LNCaP clone FGC (cell line): Measurements from ENCODE around the gene TPD52L2.

Source experiments
- DNase-seq: peaks from one replicate; pipeline ENCODE4 v3.0.0-alpha.2; 2011; ENCODE audit warnings: low read depth
- H3K4me3 ChIP-seq: 2 replicates; pipeline ENCODE4 v1.5.1; 2011; ENCODE audit warnings: mild to moderate bottlenecking, low read depth, low read length, control low read depth
- CTCF ChIP-seq: IDR thresholded peaks from 2 replicates; pipeline ENCODE4 v1.5.1; 2012; ENCODE audit warnings: mild to moderate bottlenecking; ENCODE audit not compliant: control insufficient read depth, insufficient read depth; ENCODE audit errors: extremely low read depth

Gene TPD52L2

DNA sequence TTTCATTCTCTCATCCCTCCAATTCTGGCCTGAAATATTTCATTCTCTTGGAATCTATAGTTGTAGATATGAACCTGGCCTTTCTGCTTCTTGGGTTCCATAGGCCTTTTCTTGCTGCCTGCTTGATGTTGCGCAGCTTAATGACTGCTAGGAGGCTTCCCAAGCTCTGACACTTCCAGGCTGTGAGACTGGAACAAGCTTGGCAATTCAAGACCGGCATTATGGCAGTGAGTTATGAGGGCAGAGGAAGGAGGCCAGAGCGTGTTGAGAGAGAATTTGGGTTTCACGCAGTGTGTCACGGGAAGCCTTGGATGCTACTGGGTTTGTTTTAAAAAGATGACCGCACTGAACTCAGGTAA lies 28.9 kb downstream of the TPD52L2 start:
- no peak for DNase-seq
- peak overlapping the region; percentile 64 for H3K4me3 ChIP-seq
- TF ChIP-seq CTCF = no peak

DNA sequence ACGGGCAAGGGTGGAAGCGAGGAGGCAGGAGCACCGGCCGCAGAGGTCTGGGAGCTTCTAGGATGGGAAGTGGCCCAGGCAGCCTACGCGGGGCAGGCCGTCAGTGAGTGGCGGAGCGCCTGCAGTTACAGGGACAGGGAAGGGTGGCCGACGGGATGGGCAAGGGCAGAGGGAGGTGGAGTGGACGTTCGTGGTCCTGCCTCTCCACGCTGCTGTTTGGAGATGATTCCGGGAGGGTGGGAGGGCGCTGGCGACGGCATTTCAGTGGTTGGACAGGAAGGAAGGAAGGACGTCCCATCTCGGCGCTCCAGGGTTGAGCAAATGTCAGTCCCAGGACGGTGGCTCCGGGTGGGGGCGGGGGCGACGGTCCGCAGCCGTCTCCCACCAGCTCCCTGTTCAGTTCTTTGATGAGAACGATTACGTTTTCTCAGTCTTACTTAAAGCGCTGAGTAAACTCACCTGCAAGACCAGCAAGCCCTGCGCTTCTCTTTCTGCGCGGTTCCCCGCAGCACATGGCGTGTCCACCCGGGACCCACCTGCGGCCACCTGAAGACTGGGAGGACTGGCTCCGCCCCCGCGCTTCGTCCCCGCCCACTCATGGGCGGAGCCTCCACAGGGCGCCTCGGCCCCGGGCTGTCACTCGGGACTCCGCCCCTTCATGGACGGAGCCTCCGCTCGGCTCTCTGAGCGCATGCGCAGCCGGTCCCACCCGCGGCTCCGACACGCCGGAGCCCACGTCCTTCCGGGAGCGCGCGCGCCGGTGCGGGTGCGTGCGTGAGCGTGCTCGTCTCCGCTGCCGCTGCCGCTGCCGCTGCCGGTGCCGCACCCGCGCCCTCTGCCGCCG lies 29.5 kb downstream of the TPD52L2 start, which contains the start of gene DNAJC5:
Gene DNAJC5 (plus strand): TSS at position 769 of the 844 bp plus-strand sequence. CDS start 33,220 bp downstream, outside the sequence.
- DNase-seq = peak; percentile 81
- TF ChIP-seq CTCF = 0 out of 2 replicates have a peak, but pooled peaks have one; percentile 10
- H3K4me3 ChIP-seq = peak within 1 kb of the TSS; percentile 64

DNA sequence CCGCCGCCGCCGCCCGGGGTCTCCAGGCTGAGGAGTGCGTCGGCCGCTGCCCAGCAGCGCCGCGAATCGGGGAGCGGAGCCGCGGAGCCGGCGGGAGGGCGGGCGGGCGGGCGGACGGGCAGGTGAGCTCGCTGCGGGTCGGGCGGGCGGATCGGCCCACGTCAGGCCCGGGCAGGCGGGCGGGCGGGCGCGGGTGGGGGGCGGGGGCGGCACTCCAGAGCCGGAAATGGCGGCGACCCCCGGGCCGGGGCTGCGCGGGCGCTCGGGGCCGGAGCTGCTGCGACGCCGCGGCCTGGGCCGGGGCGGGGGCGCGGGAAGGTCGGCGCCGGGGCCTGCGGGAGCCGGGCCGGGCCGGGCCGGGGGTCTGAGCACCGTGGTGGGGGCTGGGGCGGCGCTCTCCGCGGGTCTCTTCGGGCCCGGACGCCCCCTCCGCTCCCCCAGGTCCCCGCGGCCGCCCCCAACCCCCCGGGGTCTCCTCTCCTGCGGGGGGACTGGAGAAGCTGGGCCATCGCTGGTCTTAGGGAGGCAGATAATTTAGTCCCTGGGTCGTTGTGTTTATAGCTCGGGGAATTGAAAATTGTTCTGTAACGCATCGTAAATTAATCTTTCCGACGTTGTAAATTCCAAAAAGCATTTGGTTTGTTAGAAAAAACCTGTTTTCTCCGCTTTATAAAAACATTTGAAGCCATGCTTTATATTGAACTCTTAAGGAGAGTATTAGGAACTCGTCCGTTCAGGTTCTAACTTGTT lies 30.3 kb downstream of the TPD52L2 start:
- TF ChIP-seq CTCF = no peak
- H3K4me3 ChIP-seq = peak overlapping the region; percentile 62
- no peak for DNase-seq

- DNase-seq = no peak
- H3K4me3 ChIP-seq = peak overlapping the region; percentile 62
- no peak for TF ChIP-seq CTCF
Observed at GRCh38 chr20:63895952-63896263, 30.8 kb downstream of the TPD52L2 start.

DNA sequence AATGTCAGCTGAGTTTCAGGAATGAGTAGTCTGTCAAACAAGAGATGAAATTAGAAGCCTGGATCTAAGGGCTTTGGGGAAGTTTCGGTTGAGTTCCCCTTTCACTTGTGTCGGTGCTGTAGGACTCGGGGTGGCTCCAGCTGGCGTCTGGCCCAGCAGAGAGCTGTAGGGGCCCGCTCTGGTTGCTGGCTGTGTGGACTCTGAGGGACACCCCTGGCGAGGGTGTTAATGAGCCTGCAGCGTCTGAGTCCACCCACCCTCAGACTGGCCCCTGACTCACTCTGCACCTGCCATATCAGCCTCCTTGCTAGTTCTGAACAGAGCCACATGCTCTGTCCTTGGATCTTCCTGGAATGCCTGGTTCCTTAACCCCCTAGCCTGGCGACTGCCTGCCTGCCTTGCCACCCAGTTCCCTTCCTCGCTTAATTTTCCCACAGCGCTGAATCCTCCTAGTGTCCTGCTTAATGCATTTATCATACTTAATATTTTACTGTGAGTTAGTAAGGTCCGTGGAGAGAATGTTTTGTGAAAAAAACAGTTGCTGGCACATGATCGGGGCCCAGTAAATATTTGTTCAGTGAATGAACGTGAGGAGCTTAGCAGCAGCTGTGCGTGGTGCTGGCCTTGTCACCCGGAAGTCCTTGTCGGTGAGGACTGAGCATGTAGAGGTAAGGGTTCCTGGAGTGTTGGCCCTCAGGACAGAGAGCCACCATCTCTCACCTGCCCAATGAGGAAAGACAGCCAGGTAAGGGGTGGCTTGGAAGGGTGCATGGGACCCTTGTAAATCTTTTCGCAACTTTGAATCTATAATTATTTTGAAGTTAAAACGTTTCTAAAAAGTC lies 31.4 kb downstream of the TPD52L2 start:
- peak; percentile 85 for DNase-seq
- no peak for TF ChIP-seq CTCF
- peak overlapping the region; percentile 62 for H3K4me3 ChIP-seq

GRCh38 chr20:63897978-63898561 lies 33.0 kb downstream of the TPD52L2 start:
- H3K4me3 ChIP-seq = no peak overlapping the region
- no peak for DNase-seq

More at GRCh38 chr20:63897978-63898561, 33.0 kb downstream of the TPD52L2 start:
- TF ChIP-seq CTCF = no peak
